Stimulated activated CD8-positive, alpha-beta memory T cell treated with anti-CD3 and anti-CD28 coated beads, Interleukin-15, amount 100 ng/mL, for 48 hours (primary cell): ENCODE results near the gene NPIPA3.
"Not testable (repeated sequence)": the region's sequence is repeated elsewhere in the genome, so short reads cannot be mapped to it uniquely, and the experiment has no call there.

Source experiments
- DNase-seq, 2 donors: peaks; one replicate each; pipeline ENCODE4 v3.0.0-alpha.2; 2020; ENCODE audit warnings: low read depth in 2 of 2

The NPIPA3 gene

DNA sequence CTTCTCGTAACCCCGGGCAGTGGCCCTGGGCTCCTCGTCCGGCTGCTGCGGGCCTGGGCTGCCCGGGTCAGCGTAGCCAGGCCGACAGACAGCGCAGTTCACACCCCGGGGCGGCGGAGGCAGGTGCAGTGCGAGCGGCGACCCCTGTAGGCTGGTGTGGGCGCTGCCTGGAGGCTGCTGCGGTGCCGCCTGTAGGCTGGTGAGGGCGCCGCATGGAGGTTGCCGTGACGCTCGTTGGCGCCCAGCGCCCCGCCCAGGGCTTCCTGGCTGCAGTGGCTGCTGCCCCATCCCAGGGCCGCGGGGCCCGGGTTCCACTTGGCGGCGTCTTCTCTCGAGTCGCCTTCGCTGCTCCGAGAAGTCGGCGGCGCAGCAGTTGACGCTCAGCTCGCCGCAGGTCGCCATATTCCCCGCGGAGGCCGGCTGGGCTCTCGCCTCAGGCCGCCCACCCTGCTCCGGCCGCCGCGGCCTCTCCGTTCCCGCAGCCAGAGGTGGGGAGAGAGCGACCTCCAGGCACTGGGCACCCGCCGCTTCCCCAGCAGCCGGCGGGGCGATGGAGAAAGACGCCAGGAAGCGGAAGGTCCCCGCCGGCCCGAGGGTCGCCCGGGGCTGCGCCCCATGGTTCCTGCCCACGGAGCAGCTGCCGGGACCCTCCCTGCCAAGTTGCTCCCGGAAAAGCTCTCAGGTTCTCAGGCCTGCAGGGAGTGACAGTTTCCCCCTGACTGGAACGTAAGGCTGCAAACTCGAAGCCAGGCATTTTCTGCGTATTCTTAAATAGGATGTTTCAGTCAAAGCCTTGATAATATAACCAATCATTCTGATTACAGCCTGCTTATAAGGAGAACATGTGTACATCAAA is at the start of gene NPIPA3:
Gene NPIPA3, plus strand, starts transcription at position 256 of the 856 bp plus-strand sequence. CDS start 5,533 bp downstream, outside the sequence.
- not testable (repeated sequence) for DNase-seq

- no peak for DNase-seq
Observed at GRCh38 chr16:14658063-14658462, 45.1 kb upstream of the NPIPA3 start.

GRCh38 chr16:14667347-14668266 is 35.6 kb upstream of the NPIPA3 start:
- DNase-seq, result no peak

- no peak for DNase-seq
Observed at GRCh38 chr16:14668556-14669223, 34.5 kb upstream of the NPIPA3 start.

DNA sequence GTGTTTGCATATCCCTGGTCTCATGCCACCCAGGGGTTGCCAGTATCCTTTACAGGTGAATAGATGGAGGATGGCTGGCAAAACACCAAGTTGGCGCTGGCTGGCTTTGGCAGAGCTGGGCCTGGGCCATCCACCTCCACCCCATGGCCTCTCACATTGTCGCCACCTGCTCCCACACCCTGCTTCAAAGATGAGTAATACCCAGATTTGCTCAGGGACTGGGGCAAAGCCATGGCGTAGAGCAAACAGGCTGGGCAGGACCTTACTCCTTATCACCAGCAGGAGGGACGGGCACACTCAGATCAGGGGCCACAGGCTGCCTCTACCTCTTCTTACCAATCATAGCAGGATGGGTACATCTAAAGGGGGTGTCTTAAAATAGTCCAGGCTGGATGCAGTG is 33.4 kb upstream of the NPIPA3 start:
- DNase-seq, result no peak

DNA sequence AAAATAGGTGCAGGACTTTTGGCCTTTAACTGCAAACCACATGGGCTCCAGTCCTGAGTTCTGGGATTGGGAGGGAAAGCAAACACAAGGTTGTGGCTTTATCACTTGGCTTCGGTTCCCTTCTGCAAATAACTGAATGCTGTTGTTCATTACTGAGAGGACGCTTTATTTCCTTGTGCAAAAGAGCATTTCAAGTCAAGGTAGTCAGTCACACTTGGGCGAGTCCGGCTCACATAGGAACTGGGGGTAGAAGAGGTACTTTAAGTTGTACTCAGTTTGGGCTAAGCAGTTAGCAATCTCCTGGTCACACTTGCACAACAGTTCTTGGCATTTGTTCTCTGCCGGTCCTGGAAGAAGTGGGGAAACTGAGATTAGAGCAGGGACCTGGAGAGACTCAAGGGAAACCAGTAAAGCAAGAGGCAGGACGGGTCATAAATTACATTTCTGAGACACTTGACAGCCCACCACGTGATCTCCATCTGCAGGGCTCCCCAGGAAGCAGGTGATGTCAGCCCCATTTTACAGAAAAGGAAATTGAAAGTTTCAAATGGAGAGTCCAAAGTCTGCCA is 30.7 kb upstream of the NPIPA3 start:
- DNase-seq, result no peak

GRCh38 chr16:14676633-14677032 is 26.6 kb upstream of the NPIPA3 start:
- DNase-seq, result no peak

GRCh38 chr16:14677627-14678026 is 25.6 kb upstream of the NPIPA3 start:
- no peak for DNase-seq

DNA sequence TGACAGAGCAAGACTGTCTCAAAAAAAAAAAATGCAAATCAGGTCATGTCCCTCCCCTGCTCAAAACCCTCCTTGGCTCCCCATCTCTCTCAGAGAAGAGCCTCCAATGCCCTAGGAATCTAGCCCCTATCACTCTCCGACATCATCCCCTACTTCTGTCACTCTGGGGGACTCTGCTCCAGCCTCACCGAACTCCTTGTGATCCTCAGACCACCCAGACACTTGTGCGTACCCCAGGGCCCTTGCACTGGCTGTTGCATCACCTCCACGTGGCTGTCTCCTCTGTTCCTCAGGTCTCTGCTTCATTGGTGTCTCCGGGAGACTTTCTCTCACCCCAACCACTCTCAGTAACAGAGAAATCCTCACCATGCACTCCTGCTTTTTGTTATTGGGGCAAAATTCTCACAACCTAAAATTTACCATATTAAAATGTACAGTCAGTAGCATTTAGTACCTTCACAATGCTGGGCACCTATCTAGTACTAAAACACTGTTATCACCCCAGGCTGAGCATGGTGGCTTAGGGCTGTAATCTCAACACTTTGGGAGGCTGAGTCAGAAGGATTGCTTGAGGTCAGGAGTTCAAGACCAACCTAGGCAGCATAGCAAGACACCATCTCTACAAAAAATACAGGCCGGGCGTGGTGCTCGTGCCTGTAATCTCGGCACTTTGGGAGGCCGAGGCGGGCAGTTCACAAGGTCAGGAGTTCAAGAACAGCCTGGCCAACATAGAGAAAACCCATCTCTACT is 24.3 kb upstream of the NPIPA3 start:
- DNase-seq, result no peak

DNA sequence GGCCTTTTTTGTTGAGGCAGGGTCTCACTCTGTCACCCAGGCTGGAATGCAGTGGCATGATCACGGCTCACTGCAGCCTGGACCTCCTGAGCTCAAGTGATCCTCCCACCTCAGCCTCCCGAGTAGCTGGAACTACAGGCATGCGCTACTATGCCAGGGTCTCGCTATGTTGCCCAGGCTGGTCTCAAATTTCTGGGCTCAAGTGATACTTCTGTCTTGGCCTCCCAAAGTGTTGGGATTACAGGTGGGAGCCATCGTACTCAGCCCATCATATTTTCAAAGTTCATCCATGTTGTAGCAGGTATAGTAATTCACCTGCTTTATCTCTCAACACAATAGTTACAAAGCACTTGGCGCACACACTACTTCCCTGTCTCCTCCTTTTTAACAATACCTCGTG is 22.8 kb upstream of the NPIPA3 start:
- DNase-seq, result not testable (repeated sequence)

DNA sequence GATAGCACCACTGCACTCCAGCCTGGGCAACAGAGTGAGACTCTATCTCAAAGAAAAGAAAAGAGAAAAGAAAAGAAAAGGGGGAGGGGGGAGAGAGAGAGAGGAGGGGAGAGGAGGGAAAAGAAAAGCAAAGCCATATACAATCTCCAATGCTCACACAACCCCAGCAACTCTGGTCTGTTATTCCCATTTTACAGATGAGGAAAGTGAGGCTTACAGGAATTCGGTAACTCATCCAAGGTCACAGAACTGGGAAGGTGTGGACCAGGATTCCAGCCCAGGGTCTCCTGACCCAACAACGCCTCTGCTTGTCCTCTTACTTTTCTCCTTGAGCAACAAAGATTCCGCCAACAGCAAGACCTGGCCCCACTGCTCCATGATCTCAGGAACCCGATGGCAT is 22.1 kb upstream of the NPIPA3 start:
- no peak for DNase-seq

DNA sequence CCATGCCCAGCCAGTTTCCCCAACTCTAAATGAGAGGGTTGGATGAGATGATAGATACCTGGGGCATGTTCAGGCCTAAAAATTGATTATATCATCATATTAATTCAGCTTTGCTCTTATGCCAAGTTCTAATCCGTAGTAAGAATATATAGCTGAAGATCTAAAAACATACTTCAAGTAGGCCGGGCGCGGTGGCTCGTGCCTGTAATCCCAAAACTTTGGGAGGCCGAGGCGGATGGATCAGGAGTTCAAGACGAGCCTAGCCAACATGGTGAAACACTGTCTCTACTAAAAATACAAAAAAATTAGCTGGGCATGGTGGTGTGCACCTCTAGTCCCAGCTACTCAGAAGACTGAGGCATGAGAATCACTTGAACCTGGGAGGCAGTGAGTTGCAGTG is 21.1 kb upstream of the NPIPA3 start:
- no peak for DNase-seq

GRCh38 chr16:14685870-14686793 is 17.1 kb upstream of the NPIPA3 start:
- not testable (repeated sequence) for DNase-seq

GRCh38 chr16:14694129-14694528 is 9.1 kb upstream of the NPIPA3 start, which contains the start of gene PLA2G10:
TSS of gene PLA2G10 (minus strand) at chr16:14694308. CDS start at chr16:14694229, 79 bp downstream.
- DNase-seq, result not testable (repeated sequence)

DNA sequence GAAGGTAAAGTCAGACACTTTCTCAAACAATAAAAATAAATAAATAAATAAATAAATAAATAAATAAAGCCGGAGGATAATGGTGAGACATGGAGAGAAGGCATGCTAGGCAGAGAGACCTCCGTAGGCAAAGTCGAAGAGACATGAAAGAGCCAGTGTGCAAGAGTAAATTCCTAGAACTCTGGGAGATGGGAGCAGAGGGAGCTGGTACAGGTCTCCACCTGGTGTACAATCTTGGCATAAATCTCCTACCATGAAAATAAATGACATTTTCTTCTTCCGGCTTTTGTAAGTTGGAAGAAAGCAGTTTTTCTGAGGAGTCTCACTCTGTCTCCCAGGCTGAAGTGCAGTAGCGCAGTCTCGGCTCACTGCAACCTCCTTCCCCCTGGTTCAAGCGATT is 1.4 kb upstream of the NPIPA3 start:
- DNase-seq, result not testable (repeated sequence)

GRCh38 chr16:14702672-14703071 is 539 bp upstream of the NPIPA3 start:
- not testable (repeated sequence) for DNase-seq

GRCh38 chr16:14733233-14733632 is 30.0 kb downstream of the NPIPA3 start:
- not testable (repeated sequence) for DNase-seq

GRCh38 chr16:14740832-14741385 is 37.7 kb downstream of the NPIPA3 start:
- not testable (repeated sequence) for DNase-seq

DNA sequence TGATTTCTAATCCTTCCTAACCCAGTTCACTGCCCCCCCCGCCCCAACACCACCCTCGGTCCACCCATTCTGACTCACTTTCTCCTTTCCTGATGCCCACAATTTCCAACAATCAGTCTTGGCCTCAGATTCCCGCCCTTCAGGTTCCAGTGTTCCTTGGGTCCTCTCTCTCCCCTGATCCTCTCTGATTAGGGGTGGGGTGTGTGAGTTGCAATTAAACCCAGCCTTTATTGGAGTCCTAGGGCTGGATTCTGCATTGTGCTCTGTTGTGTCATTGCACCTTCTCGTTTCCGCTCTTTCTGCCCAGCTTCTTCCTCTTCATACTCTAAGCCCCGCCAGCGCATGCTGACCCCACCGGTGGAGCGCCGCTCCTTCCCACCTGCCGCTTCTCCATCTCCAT is 38.6 kb downstream of the NPIPA3 start:
- DNase-seq, result not testable (repeated sequence)
